Esophagus squamous epithelium (tissue), 4 donors: Measurements from ENCODE around the gene IL17RA.

Experiments
- POLR2A ChIP-seq, 4 donors: fragments of 450-650 bp; IDR thresholded peaks; one replicate each; pipeline ENCODE4 v1.6.1; 2017; ENCODE audit warnings: antibody characterized with exemption in 4 of 4, mild to moderate bottlenecking in 4 of 4, moderate library complexity in 3 of 4
- TF ChIP-seq, protein P1 (sequence below), 6 experiments: fragments of 450-650 bp in 4 of 6; fragments of 200-600 bp in 2 of 6; sonication (generic) in 2 of 6; IDR thresholded peaks; one replicate each; pipeline ENCODE4 v1.5.1; 2016 to 2019; ENCODE audit warnings: antibody characterized with exemption in 6 of 6, mild to moderate bottlenecking in 4 of 6, moderate library complexity in 4 of 6

DNA sequence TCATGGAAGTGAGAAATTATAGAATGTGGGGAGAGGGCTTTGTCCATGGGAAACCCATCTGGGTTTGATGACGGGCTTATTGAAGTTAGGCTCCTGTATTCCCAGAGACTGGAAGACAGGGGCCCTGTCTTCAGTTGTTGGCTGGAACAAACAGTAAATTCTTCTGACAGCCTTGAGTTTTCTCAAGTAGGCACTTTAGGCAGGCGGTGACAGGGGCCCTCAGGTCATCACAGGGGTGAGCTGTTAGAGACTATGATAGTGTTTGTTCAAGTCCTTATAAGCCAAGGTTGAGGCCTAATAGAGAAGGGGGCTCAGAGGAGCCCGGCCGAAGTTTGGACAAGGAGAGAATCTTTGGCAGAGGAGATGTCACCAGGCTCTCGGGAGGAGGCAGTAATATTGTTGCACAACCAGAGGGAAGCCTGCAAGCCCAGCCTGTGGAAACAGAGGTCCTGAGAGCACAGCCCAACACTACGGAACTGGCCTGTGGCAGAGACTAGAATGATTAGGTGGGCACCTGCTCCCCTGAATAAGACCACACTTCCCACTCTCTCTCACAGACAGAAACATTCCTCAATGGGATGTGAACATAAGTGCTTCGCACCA, 20.2 kb upstream of the IL17RA start:
- TF ChIP-seq, protein P1, sequence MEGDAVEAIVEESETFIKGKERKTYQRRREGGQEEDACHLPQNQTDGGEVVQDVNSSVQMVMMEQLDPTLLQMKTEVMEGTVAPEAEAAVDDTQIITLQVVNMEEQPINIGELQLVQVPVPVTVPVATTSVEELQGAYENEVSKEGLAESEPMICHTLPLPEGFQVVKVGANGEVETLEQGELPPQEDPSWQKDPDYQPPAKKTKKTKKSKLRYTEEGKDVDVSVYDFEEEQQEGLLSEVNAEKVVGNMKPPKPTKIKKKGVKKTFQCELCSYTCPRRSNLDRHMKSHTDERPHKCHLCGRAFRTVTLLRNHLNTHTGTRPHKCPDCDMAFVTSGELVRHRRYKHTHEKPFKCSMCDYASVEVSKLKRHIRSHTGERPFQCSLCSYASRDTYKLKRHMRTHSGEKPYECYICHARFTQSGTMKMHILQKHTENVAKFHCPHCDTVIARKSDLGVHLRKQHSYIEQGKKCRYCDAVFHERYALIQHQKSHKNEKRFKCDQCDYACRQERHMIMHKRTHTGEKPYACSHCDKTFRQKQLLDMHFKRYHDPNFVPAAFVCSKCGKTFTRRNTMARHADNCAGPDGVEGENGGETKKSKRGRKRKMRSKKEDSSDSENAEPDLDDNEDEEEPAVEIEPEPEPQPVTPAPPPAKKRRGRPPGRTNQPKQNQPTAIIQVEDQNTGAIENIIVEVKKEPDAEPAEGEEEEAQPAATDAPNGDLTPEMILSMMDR (IDR thresholded peaks at IDR 0.05) = no peak
- no peak for TF ChIP-seq POLR2A (IDR thresholded peaks at IDR 0.05)
